Choroid plexus epithelial cell (primary cell): ENCODE data around the gene SLC26A8.

Source experiments
- DNase-seq: peaks from one replicate; pipeline ENCODE4 v3.0.0-alpha.2; 2010; ENCODE audit warnings: low read depth
- H3K4me3 ChIP-seq: 2 replicates; pipeline ENCODE4 v1.5.1; 2011; ENCODE audit warnings: low read depth, mild to moderate bottlenecking, control low read depth, low read length, moderate library complexity
- CTCF ChIP-seq: conservative IDR thresholded peaks from 2 replicates; pipeline ENCODE4 v1.5.1; 2011; ENCODE audit warnings: low read depth, mild to moderate bottlenecking, control low read depth, inconsistent platforms, low read length, moderate library complexity

SLC26A8 gene

GRCh38 chr6:36068586-36068985 lies 44.1 kb upstream of the SLC26A8 start:
- no peak for DNase-seq
- no peak overlapping the region for H3K4me3 ChIP-seq
- no peak for TF ChIP-seq CTCF

GRCh38 chr6:36068012-36068392 lies 43.6 kb upstream of the SLC26A8 start:
- H3K4me3 ChIP-seq = no peak overlapping the region
- no peak for TF ChIP-seq CTCF

GRCh38 chr6:36067374-36068011 lies 43.1 kb upstream of the SLC26A8 start:
- no peak for TF ChIP-seq CTCF
- peak; percentile 34 for DNase-seq
- no peak overlapping the region for H3K4me3 ChIP-seq

More at GRCh38 chr6:36068012-36068392, 43.6 kb upstream of the SLC26A8 start:
- no peak for DNase-seq

- no peak overlapping the region for H3K4me3 ChIP-seq
- no peak for DNase-seq
- no peak for TF ChIP-seq CTCF
Measured at GRCh38 chr6:36066817-36067216, 42.4 kb upstream of the SLC26A8 start.

- no peak for DNase-seq
- TF ChIP-seq CTCF = no peak
- no peak overlapping the region for H3K4me3 ChIP-seq
Measured at GRCh38 chr6:36065916-36066315, 41.5 kb upstream of the SLC26A8 start.

- H3K4me3 ChIP-seq = no peak overlapping the region
- no peak for TF ChIP-seq CTCF
- DNase-seq = peak; percentile 25
Measured at GRCh38 chr6:36064770-36065396, 40.4 kb upstream of the SLC26A8 start.
